NOMO-1 treated with dmso at 0.1 percent for 144 hours (cell line): Measurements from ENCODE around the gene MTMR8.

Experiments
- DNase-seq: peaks from one replicate; lab custom pipeline; 2025; ENCODE audit not compliant: unreplicated experiment; lab: John Stamatoyannopoulos, UW

Gene MTMR8

DNA sequence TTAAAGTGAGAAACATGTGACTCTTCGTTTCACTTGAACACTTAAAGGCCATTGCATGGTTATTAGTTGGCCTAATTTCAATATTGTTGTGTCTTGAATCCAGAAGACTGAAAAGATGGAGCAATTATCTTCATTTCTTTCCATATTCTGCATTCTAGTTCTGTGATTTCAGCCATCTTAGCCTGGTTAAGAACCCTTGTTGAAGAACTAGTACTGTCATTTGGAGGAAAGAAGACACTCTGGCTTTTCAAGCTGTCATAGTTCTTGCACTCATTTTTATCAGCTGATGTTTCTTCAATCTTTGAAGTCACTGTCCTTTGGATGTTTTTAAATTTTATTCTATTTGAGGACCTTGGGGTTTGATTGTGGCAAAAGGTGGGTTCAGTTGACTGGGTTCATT lies 81.6 kb downstream of the MTMR8 start:
- DNase-seq = no peak

GRCh38 chrX:64306712-64307111 lies 88.5 kb downstream of the MTMR8 start:
- no peak for DNase-seq

GRCh38 chrX:64291123-64291522 lies 104.1 kb downstream of the MTMR8 start:
- no peak for DNase-seq

- DNase-seq = no peak
Observed at GRCh38 chrX:64265265-64265664, 130.0 kb downstream of the MTMR8 start.

GRCh38 chrX:64230123-64230970 lies 164.9 kb downstream of the MTMR8 start, which contains the start of gene ASB12:
Gene ASB12 (minus strand): TSS chrX:64230607. CDS start chrX:64225650, 4,957 bp downstream.
- DNase-seq = no peak

DNA sequence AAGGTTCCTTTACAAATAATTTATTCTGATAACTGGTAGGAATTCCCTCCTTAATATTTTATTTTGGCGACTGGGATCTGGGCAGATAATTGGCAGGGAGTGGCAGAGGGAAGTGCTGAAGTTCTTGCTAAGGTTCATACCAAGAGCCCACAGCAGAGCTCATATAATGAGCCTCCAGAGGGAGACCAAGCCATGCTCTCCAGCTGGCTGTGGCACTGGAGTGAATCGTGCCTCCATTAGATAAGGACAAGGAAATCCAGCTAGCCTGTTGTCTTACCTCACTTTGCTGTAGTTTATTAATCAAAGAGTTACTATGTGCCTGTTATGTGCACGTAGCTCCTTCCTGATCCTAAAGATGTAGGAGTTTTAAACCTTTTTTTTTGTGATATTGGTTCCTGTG lies 166.1 kb downstream of the MTMR8 start:
- DNase-seq = no peak
